Measurements from ENCODE around the gene SCGB2B2.
"Not testable (repeated sequence)": the region's sequence is repeated elsewhere in the genome, so short reads cannot be mapped to it uniquely, and the experiment has no call there.

The SCGB2B2 gene

DNA sequence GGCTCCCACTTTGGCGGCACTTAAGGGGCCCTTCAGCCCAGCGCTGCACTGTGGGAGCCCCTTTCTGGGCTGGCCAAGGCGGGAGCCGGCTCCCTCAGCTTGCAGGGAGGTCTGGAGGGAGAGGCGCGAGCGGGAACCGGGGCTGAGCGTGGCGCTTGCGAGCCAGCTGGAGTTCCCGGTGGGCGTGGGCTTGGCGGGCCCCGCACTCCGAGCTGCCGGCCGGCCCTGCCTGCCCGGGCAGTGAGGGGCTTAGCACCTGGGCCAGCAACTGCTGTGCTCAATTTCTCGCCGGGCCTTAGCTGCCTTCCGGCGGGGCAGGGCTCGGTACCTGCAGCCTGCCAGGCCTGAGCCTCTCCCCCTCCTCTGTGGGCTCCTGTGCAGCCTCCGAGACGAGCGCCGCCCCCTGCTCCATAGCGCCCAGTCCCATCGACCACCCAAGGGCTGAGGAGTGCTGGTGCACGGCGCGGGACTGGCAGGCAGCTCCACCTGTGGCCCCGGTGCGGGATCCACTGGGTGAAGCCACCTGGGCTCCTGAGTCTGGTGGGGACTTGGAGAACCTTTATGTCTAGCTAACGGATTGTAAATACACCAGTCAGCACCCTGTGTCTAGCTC, 8.8 kb downstream of the SCGB2B2 start:
- peak; percentile 54 for DNase-seq

DNA sequence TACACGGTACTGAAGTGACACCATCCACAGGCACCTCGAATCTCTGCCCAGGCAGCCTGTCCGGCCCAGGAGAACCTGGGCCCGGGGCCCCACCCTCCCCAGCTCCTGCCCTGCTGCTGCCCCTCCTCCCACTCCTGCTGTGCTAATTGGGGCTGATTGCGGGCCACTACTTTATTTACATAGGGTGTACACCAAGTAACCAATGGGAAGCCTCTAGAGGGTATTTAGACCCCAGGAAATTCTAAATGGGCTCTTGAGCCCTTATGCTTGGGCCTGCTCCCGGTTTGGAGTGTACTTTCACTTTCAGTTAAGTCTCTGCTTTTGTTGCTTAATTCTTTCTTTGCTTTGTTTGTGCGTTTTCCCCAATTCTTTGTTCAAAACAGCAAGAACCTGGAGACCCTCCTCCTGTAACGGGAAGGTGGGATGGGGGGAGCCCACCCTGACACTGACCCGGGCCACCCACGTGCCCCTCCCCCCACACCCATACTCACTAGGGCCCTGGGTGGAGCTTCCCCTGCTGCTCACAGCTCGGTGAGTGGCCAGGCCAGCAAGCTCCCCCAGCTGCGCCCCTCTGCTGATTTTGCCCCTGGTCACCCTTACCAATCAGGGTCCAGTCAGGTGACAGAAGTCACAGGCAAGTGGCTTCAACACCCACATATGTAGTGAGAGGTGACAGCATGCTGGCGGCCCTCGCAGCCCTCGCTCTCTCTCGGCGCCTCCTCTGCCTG, 9.4 kb downstream of the SCGB2B2 start:
- peak; percentile 69 for DNase-seq

DNA sequence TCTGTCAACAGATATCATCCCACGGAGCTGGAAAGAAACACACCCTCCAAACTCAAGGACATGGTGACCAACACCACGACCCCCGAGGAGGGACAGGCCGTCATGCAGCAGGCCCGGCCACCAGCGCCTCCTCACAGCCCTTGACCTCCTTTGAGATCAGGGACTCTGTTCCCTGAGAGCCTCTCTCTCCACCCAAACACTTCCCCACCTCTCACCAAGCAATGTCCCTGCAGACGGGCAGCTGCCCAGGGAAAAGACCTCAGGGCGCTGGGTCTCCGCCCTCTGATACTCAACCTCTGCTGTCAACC, 10.0 kb downstream of the SCGB2B2 start:
- no peak for DNase-seq

DNA sequence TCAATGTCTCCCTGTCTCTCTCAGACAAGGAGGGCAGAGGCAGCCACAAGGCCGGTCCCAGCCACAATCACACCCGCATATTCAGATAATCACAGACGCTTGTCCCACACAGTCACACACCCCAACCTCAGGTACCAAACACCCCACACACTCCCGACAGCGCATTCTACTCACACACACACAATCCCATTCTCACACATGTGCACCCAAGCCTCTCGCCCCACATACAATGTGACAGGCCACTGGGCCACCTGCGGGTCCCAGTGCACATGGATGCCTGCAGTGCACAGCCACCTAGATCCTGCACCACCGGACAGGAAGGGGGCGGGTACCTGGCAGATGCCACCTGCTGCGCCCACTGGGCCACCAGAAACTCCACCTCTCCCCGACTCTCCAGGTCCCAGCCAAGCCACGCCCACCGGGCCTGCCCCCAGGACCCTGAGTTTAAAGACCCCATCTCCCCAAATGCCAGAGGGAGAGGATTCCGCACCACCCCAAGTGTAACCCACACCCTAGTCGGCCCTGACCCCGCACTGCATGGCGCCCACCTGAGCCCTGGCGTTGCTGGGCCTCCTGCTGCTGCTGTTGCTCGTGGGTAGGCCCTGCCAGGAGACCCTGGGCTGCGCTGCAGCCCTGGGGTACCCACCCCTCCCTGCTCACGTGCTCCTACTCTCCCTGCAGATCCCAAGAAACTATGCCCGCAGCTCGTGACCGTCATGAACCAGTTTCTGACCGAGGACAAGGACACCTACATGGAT, 10.6 kb downstream of the SCGB2B2 start:
- peak; percentile 20 for DNase-seq

DNA sequence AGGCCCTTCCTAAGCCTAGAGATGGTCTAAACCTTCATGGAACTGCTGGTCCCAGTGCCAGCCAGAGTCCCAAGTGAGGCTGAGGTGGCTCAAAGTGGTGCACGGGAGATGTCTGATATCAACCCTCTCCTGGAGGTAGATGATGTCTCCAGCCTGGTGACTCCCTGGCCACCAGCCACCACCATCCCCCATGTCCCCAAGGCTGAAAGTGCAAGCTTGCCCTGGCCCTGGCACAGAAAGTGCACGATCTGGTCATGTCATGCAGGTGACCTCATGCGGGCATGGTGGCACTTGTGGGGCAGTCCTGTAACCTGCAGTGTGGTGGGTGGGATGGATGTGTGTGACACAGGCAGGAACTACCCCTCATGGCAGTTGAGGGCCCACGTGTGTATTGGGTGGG, 11.7 kb downstream of the SCGB2B2 start:
- not testable (repeated sequence) for DNase-seq

DNA sequence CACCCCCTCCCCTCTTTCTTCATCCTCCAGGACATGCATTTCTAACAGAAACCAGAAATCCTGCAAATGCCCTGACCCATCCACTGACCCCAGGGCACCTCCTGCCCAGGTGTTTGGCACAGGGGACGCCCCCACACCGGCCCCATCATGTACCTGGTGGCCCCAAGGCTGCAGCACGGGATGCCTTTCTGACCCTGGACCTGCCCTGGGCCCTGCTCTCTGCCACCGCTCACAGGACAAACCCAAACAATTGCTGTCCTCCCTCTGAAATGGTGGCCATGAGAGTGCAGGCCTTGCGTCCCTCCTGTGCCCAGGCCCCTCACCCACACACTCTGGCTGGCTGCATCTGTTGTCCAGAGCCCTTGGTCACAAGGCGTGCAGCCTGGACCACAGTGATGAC, 12.1 kb downstream of the SCGB2B2 start:
- no peak for DNase-seq

DNA sequence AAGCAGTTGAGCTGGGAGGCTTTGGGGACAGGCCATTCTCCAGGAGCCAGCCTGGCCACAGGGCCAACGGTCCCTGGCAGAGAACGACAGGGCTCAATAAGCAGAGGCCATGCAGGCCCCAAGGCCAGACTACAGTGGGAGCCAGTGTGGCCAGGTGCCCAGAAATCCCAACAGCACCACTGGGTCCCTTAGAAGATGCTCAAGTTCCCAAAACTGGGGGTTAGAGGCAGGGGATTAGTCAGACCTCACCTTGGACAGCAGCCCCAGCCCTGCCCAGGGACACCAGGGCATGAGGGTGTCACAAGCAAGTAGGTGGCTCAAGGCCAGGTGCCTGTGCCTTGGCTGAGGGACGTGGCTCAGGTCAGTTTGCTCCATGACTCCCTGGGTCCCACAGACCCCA, 12.8 kb downstream of the SCGB2B2 start:
- DNase-seq, result no peak

DNA sequence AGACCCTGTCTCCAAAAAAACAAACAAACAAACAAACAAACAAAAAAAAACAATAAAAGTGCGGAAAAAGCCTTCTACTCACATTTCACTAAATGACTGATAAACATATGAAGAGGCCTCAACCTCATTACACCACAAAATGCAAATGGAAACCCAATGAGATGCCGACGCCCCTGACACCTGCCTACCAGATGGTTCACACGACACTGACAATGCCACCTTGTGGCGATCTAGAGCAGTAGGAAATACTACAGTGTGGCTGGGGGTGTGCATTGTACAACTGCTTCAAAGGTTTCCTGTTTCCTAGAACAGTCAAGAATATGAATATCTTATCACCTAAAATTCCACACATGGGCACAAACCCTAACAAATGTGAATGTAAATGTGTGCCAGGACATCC, 14.0 kb downstream of the SCGB2B2 start:
- DNase-seq, result peak; percentile 91

DNA sequence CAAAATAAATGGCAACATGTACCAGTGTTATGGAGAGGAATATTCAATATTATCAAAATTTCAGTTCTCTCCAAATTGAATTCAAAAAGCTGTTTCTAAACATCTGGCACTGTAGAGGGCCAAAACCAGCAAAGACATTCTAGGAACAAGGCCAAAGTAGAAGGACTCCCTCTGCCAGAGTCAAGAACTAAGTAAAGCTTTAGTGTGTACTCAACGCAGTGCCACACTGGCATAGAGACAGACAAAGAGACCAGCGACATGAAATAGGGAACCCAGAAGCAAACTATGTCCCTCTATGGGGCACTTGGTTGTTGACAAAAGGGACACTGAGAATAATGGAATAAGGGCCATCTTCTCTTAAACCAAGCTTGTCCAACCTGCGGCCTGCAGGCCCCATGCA, 15.6 kb downstream of the SCGB2B2 start:
- DNase-seq, result no peak

DNA sequence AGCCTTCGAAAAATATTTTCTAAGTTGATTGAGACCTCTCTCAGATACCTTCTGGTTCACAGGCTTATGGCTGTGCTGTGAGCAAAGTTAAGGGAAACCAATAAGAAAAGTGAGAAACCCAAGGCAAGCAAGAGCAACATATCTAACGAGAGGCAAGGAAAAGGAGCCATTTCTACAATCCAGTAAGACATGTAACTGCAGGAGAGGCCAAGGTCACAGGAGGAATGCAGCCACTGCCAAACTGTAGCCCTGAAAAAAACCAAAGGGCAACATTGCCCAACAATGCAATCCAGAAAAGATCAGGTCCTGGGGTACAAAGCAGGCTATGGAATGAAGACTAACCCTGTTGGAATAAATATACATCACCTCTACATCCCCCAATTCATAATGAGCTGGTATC, 21.3 kb downstream of the SCGB2B2 start:
- no peak for DNase-seq

DNA sequence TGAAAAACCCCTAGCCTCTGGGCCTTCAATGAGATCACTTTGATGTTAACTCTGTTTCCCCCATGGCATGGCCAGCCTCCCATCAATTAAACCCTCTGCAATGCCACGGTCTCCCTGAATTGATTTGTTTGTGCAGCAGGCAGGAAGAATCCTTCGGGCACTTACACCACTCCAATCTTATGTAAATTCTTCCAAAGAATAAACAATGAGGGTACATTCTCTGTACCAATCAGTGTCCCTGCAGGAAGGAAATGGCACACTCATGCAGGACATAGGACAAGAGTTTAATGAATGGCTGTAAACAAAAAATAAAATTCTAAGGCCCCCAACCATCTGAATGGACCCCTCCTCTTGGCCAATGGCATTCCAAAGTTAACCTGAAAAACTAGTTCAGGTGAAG, 22.2 kb downstream of the SCGB2B2 start:
- no peak for DNase-seq

DNA sequence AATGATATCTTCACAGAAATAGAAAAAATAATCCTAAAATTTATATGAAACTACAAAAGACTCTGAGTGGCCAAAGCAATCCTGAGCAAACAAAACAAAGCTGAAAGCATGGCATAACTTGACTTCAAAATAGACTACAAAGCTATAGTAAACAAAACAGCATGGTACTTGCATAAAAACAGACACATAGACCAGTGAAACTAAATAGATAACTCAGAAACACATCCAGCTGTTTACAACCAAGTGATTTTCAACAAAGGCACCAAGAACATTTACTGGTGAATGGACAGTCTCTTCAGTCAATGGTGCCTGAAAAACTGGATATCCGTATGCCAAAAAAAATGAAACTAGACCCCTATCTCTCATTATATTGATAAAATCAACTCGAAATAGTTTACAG, 25.2 kb downstream of the SCGB2B2 start:
- DNase-seq, result no peak

DNA sequence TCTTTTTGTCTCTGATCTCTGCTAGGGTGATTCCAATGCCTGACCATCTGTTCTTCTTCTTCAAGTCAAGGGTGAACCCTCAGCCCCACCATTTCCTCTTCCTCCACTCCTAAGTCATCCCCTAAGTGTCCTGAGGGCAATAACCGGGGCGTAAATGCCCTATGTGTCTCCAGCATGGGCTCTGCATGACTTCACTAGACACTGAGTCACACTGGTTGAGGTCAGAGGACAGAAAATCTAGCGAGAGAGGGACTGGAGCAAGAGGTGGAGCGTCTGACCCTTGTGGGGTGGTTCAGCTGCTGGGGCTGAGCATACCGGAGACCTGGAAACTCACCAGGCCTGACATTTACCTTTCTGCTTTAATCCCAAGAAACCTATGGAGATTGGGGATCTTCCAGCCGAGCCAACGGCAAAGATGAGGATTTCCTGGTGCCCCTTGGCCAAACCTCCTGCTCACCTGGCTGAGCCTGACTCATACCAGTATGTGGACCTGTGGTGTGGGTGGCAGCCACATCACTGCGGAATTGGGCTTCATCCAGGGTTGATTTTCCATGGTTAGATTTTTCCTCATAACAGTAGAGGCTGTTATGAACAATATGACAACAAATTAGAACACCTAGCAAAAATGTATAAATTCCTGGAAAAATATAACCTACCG, 26.9 kb downstream of the SCGB2B2 start:
- DNase-seq, result no peak

DNA sequence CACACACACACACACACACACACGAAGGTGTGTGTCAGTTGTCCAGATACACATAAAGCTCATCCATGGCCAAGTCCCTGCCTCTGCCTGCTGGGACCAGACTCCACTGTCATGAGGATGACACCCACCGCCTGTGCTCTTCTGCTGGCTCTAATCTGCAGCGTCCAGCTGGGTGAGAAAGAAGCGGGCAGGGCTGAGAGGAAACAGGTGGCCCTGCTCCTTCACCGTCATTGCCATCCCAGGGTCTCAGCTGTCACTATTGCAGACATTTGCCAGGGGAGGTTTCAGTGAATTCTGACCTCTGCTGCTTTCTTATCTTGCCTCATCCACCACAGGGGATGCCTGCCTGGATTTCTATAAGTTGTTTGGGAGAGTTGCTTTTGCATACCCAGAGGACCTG, 31.4 kb downstream of the SCGB2B2 start:
- DNase-seq, result peak; percentile 27

DNA sequence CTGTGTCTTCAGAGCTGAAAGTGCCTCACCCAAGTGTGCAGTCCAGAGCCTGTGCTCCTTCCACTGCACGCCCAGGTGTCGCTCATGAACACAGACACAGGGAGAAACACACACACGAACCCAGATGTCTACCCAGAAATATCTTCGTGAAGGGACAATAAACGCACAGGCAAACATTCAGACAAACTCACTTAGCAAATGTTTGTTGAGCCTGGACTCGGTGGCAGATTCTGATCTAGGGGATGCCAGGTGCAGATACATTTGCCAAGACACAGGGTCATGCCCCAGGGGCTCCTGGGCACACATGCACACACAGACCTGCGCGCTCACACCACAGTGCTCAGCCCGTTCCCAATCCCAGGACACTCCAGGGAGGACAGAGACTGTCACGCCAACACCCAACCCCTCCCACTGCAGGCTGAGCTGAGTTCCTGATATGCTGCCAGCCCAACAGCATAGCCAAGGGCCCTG, 31.9 kb downstream of the SCGB2B2 start:
- no peak for DNase-seq

DNA sequence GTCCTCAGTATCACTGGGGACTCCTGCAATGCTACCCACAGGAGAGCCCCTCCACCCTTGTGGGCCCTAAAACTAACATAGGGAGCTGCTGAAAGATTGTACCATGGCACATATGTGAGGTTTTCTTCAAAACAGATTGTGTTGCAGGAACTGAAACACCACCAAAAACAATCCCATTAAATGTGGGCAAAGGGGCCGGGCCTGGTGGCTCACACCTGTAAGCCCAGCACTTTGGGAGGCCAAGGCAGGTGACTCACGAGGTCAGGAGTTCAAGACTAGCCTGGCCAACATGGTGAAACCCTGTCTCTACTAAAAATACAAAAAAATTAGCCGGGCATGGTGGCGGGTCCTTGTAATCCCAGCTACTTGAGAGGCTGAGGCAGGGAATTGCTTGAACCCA, 34.7 kb downstream of the SCGB2B2 start:
- DNase-seq, result no peak

DNA sequence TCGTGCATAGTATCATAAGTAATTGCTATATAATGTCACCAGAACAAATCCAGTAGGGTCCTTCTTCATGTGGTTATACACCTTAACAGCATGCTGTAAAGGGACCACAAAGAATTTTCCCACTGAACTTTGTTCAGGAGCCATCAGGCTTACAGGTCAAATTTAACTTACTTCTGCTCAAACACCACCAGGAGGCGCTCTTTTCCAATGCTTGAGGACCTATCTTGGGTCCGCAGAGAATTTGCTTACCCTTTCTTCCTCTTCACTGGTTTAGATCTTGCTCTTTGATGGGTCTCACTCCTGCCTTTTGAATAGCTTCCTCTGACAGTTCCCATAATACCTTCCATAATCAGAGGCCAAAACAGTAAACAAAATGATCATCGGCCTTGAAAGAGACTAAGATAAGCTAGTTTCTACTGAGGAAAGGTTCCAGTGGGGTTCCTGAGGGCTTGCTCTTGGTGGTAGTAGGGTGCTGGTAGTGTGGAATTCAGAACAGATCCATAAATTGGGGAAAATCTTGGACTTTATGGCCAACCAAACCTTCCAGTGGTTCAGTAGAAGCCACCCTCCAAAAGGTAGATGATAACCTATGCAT, 37.4 kb downstream of the SCGB2B2 start:
- DNase-seq, result peak; percentile 89

DNA sequence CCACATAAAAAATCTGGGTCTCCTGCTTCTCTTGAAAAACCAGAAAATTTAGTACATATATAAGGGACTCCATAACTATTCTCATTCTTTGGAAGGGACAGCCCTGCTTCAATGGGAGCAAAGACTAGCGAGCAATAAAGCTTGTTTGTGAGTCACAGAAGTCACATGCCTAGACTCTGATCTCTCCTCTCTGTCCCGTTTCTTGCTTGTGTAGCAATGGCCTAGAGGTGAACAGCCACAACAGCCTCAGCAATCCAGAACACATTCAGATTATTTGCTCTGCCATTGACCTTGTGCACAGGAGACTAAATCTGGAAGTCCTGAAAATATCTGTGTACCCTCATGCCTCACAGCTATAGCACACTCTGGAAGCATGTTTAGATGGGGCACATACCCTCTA, 43.2 kb downstream of the SCGB2B2 start:
- no peak for DNase-seq
